Measurements from ENCODE around the gene RTN4. TPM values are rescaled to one million over a fixed set of nuclear protein-coding genes. Genes with fewer than 3 reads are reported as not detected.

Gene RTN4
- total and polyA plus RNA-seq, 11 donors = 46.1 to 250 (median 95.5) TPM

GRCh38 chr2:55045780-55046179 is 4.5 kb downstream of the RTN4 start:
- Histone ChIP-seq H3K4me1 (peaks cover 0 to 73% (median 31%) of the 10 kb centered on the region in 12 donors), H3K36me3 (no peaks in the 10 kb centered on the region), H3K4me3 (peak overlapping the region in 1 of 12 donors; percentile 8), H3K9me3 (no peaks in the 10 kb centered on the region), H3K27ac (peak overlapping the region in 1 of 12 donors; percentile 4), H3K27me3 (no peaks in the 10 kb centered on the region)
- WGBS, 4 donors = 72 to 84% (median 79%) methylated on average over 6 of the region's 6 CpGs
- no peak for DNase-seq
- intact Hi-C loops (cut with DNase I) = loop anchor here in 8 of 10 donors (5.0 to 10.0 kb wide), 6 partner anchors 33 to 141 kb away; no protein-coding TSS in a partner anchor
- ATAC-seq = no peak
- TF ChIP-seq POLR2A (IDR thresholded peaks at IDR 0.05) = no peak
- no peak for TF ChIP-seq CTCF (IDR thresholded peaks at IDR 0.05)

- peaks cover 0 to 81% (median 33%) of the 10 kb centered on the region in 12 donors for H3K4me1 ChIP-seq
- intact Hi-C loops (cut with DNase I) = loop anchor here in 2 of 10 donors (10.0 kb wide), 2 partner anchors 121 to 139 kb away; no protein-coding TSS in a partner anchor
- TF ChIP-seq CTCF (IDR thresholded peaks at IDR 0.05) = no peak
- TF ChIP-seq POLR2A (IDR thresholded peaks at IDR 0.05) = no peak
- no peak for DNase-seq
- ATAC-seq = no peak
- 93 to 97% (median 95%) methylated on average over 8 of the region's 8 CpGs for WGBS, 4 donors
- peaks cover 0 to 3% (median 0%) of the 10 kb centered on the region in 12 donors for H3K9me3 ChIP-seq
- H3K36me3 ChIP-seq = no peaks in the 10 kb centered on the region
- H3K27ac ChIP-seq = no peak overlapping the region
- H3K27me3 ChIP-seq = no peaks in the 10 kb centered on the region
- no peak overlapping the region for H3K4me3 ChIP-seq
Measured at GRCh38 chr2:55043841-55044240, 6.4 kb downstream of the RTN4 start.

GRCh38 chr2:55038428-55038827 is 11.8 kb downstream of the RTN4 start:
- H3K36me3 ChIP-seq = no peaks in the 10 kb centered on the region
- intact Hi-C loops (cut with DNase I) = no loop called here
- peaks cover 0 to 34% (median 2%) of the 10 kb centered on the region in 12 donors for H3K9me3 ChIP-seq
- TF ChIP-seq POLR2A (IDR thresholded peaks at IDR 0.05) = no peak
- 83 to 90% (median 88%) methylated on average over 1 of the region's 1 CpG for WGBS, 4 donors
- no peaks in the 10 kb centered on the region for H3K27me3 ChIP-seq
- DNase-seq = no peak
- no peak for ATAC-seq
- no peak overlapping the region for H3K4me3 ChIP-seq
- H3K4me1 ChIP-seq = peaks cover 0 to 70% (median 6%) of the 10 kb centered on the region in 12 donors
- H3K27ac ChIP-seq = no peak overlapping the region

- intact Hi-C loops (cut with DNase I) = no loop called here
- no peak for TF ChIP-seq CTCF (IDR thresholded peaks at IDR 0.05)
- TF ChIP-seq POLR2A (IDR thresholded peaks at IDR 0.05) = no peak
- no peak for DNase-seq
- H3K27me3 ChIP-seq = no peaks in the 10 kb centered on the region
- WGBS, 4 donors = 76 to 95% (median 92%) methylated on average over 2 of the region's 2 CpGs
- no peak overlapping the region for H3K4me3 ChIP-seq
- ATAC-seq = no peak
- H3K27ac ChIP-seq = no peak overlapping the region
- peaks cover 0 to 34% (median 2%) of the 10 kb centered on the region in 12 donors for H3K9me3 ChIP-seq
- H3K4me1 ChIP-seq = peaks cover 0 to 66% (median 11%) of the 10 kb centered on the region in 12 donors
- H3K36me3 ChIP-seq = no peaks in the 10 kb centered on the region
Measured at GRCh38 chr2:55035716-55036115, 14.5 kb downstream of the RTN4 start.

GRCh38 chr2:55033921-55034320 is 16.3 kb downstream of the RTN4 start:
- Histone ChIP-seq H3K4me3 (no peak overlapping the region), H3K4me1 (peaks cover 0 to 69% (median 10%) of the 10 kb centered on the region in 12 donors), H3K36me3 (no peaks in the 10 kb centered on the region), H3K27ac (peak overlapping the region in 1 of 12 donors; percentile 11), H3K9me3 (peaks cover 0 to 35% (median 2%) of the 10 kb centered on the region in 12 donors), H3K27me3 (no peaks in the 10 kb centered on the region)
- no peak for TF ChIP-seq CTCF (IDR thresholded peaks at IDR 0.05)
- TF ChIP-seq POLR2A (IDR thresholded peaks at IDR 0.05) = no peak
- ATAC-seq (no peak), DNase-seq (no peak)
- WGBS, 4 donors = 94 to 98% (median 96%) methylated on average over 2 of the region's 2 CpGs
- intact Hi-C loops (cut with DNase I) = no loop called here

Data from heart left ventricle (tissue), 16 donors.